IgD-negative memory B cell (primary cell): ENCODE measurements around the gene PEAK1. TPM values are rescaled to one million over a fixed set of nuclear protein-coding genes. Genes with fewer than 3 reads are reported as not detected.

Experiments used
- H3K27ac Mint-ChIP-seq, 3 donors: one replicate each; pipeline ENCODE4 v1.8.0; 2020 to 2022; ENCODE audit warnings: mild to moderate bottlenecking in 3 of 3, mixed read lengths in 3 of 3, moderate library complexity in 1 of 3
- H3K27me3 Mint-ChIP-seq: one replicate; pipeline ENCODE4 v1.8.0; 2021; ENCODE audit warnings: mixed read lengths
- H3K36me3 Mint-ChIP-seq: one replicate; pipeline ENCODE4 v1.8.0; 2020; ENCODE audit warnings: mild to moderate bottlenecking, mixed read lengths
- H3K4me1 Mint-ChIP-seq, 3 donors: one replicate each; pipeline ENCODE4 v1.8.0; 2020 to 2022; ENCODE audit warnings: mixed read lengths in 3 of 3, mild to moderate bottlenecking in 1 of 3
- H3K4me3 Mint-ChIP-seq, 4 donors: one replicate each; pipeline ENCODE4 v1.8.0; 2020 to 2022; ENCODE audit warnings: mild to moderate bottlenecking in 4 of 4, mixed read lengths in 4 of 4, moderate library complexity in 3 of 4
- H3K9me3 Mint-ChIP-seq, 3 donors: one replicate each; pipeline ENCODE4 v1.8.0; 2020 to 2021; ENCODE audit warnings: mixed read lengths in 3 of 3, mild to moderate bottlenecking in 1 of 3
- polyA plus RNA-seq: library from polyadenylated mRNA; unstranded; fragments of 300-500 nt; fragmentation: Illumina TruSeq; gene quantifications from one replicate; pipeline ENCODE4 v1.2.3, GENCODE V29; 2021

PEAK1 gene
- polyA plus RNA-seq, 1 donor from 2014 or later: 5.8 TPM

DNA sequence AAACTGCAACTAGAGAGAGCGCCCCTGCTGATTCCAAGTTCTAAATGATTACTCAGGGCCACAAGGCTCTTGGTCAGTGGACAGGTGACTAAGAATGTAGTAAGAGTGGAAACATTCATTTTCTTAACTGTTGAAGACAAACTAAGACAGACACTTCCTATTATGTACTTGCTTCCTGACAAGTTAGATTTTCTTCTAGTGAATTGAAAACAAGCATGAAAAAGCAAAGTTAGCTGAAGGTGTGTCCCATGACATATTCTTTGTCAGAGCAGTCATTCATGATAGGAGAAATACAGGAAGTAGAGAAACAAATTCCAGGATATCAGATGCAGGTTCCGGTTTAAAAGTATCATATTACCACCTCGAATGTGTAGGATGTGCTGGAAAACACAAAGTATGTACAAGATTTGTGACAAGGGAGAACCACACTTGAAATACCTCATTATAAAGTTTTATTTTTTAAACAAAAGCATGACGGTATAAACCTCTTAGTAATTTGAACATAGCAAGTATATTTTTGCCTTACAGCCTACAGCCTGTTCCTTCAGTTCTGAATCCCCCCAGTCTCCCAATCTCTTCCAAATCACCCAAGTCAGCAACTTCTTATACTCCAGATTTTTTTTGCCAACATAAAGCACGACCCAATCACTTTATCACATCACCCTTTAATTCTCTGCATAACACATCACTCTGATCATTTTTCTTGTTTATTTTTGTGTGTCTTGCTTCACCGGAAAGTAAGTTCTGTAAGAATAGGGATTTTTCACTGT lies 355.2 kb downstream of the PEAK1 start:
- Mint-ChIP-seq H3K27me3 (no peaks in the 10 kb centered on the region), H3K9me3 (no peaks in the 10 kb centered on the region), H3K4me3 (peak overlapping the region in 3 of 4 donors; percentile 36 to 72 (median 54)), H3K4me1 (peaks cover 56 to 68% (median 67%) of the 10 kb centered on the region in 3 donors), H3K27ac (no peak overlapping the region), H3K36me3 (peaks cover 4% of the 10 kb centered on the region)

- Mint-ChIP-seq H3K27me3 (no peaks in the 10 kb centered on the region), H3K27ac (no peak overlapping the region), H3K4me3 (peak overlapping the region in 2 of 4 donors; percentile 54 to 67), H3K9me3 (no peaks in the 10 kb centered on the region), H3K4me1 (peaks cover 57 to 70% (median 65%) of the 10 kb centered on the region in 3 donors), H3K36me3 (peaks cover 4% of the 10 kb centered on the region)
Measured at GRCh38 chr15:77064063-77064462, 355.8 kb downstream of the PEAK1 start.

DNA sequence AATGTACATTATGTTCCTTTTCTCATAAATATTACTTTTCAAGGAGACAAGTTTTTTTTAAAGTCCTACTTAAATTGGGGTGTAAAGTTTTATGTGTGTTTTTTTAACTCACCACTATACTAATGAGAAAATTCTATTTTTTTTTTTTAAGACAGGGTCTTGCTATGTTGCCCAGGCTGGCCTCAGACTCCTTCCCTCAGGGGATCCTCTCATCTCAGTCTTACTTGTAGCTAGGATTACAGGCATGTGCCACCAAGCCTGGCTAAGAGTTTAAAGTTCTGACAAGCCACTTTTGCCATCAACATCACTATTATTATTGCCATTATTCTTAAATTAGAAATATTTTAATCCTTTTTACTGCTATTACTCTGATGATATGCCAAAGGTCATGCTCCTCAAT lies 356.7 kb downstream of the PEAK1 start:
- peaks cover 4% of the 10 kb centered on the region for H3K36me3 Mint-ChIP-seq
- no peak overlapping the region for H3K27ac Mint-ChIP-seq
- H3K4me1 Mint-ChIP-seq: peaks cover 54 to 70% (median 66%) of the 10 kb centered on the region in 3 donors
- H3K27me3 Mint-ChIP-seq: no peaks in the 10 kb centered on the region
- no peaks in the 10 kb centered on the region for H3K9me3 Mint-ChIP-seq
- no peak overlapping the region for H3K4me3 Mint-ChIP-seq

GRCh38 chr15:77060546-77060945 lies 359.4 kb downstream of the PEAK1 start:
- peak overlapping the region in 2 of 4 donors; percentile 11 to 77 for H3K4me3 Mint-ChIP-seq
- H3K27me3 Mint-ChIP-seq: no peaks in the 10 kb centered on the region
- peaks cover 2% of the 10 kb centered on the region for H3K36me3 Mint-ChIP-seq
- H3K27ac Mint-ChIP-seq: peak overlapping the region in 1 of 3 donors; percentile 7
- H3K4me1 Mint-ChIP-seq: peaks cover 49 to 68% (median 59%) of the 10 kb centered on the region in 3 donors
- no peaks in the 10 kb centered on the region for H3K9me3 Mint-ChIP-seq

DNA sequence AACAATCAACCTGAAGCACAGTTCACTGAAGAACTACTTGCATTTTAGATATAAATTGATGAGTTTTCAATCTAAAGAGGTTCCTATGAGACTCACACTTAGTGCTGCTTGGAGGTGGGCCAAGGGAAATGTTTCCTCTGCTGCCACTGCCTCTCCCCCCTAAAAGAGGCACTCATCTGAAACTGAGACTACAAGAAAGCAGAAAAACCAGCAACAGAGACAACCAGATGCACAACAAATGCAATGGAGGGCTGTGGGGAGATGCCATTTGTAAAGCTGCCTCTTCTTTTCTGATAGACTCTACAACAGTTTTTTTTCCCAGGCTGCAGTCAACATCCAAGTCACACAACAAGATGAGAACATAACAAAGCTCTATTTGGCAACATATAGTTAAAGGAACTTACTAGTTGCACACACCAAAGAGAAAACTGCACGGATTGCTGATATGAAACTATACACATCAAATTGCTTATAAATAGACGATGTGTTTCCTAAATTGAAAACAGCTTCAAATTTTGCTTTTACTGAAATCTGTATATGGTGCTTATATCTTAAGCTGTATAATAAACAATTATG lies 360.0 kb downstream of the PEAK1 start:
- no peaks in the 10 kb centered on the region for H3K9me3 Mint-ChIP-seq
- peak overlapping the region in 3 of 4 donors; percentile 11 to 77 (median 77) for H3K4me3 Mint-ChIP-seq
- H3K36me3 Mint-ChIP-seq: peaks cover 2% of the 10 kb centered on the region
- no peaks in the 10 kb centered on the region for H3K27me3 Mint-ChIP-seq
- peak overlapping the region; percentile 6 to 63 (median 7) for H3K27ac Mint-ChIP-seq
- H3K4me1 Mint-ChIP-seq: peaks cover 46 to 70% (median 61%) of the 10 kb centered on the region in 3 donors

DNA sequence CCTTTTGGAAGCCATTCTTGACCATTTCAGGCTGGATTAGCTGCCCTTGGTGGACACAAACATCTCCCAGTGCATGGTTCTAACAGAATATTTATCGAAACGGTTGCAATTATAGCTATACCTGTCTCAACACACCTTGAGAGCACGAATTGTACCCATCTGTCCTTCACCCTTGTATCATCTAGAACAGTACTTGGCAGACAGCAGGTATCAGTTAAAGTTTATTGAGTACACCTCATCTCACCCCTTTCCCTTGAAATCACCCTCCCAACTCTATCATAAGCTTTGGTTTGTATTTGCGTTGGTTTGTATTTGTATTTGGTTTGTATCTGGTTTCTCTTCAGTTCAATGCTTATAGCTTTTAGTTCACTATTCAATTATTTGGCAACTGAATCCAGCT lies 361.4 kb downstream of the PEAK1 start:
- H3K4me3 Mint-ChIP-seq: peak overlapping the region in 2 of 4 donors; percentile 16 to 23
- peaks cover 40 to 64% (median 51%) of the 10 kb centered on the region in 3 donors for H3K4me1 Mint-ChIP-seq
- H3K27ac Mint-ChIP-seq: no peak overlapping the region
- H3K36me3 Mint-ChIP-seq: peaks cover 2% of the 10 kb centered on the region
- H3K9me3 Mint-ChIP-seq: no peaks in the 10 kb centered on the region
- no peaks in the 10 kb centered on the region for H3K27me3 Mint-ChIP-seq

- H3K4me1 Mint-ChIP-seq: peaks cover 37 to 64% (median 48%) of the 10 kb centered on the region in 3 donors
- H3K27me3 Mint-ChIP-seq: no peaks in the 10 kb centered on the region
- no peaks in the 10 kb centered on the region for H3K9me3 Mint-ChIP-seq
- H3K27ac Mint-ChIP-seq: no peak overlapping the region
- peak overlapping the region in 3 of 4 donors; percentile 3 to 46 (median 16) for H3K4me3 Mint-ChIP-seq
- H3K36me3 Mint-ChIP-seq: peaks cover 2% of the 10 kb centered on the region
Measured at GRCh38 chr15:77057685-77058084, 362.2 kb downstream of the PEAK1 start.

- H3K9me3 Mint-ChIP-seq: no peaks in the 10 kb centered on the region
- no peaks in the 10 kb centered on the region for H3K36me3 Mint-ChIP-seq
- no peak overlapping the region for H3K27ac Mint-ChIP-seq
- no peaks in the 10 kb centered on the region for H3K27me3 Mint-ChIP-seq
- H3K4me1 Mint-ChIP-seq: peaks cover 31 to 58% (median 43%) of the 10 kb centered on the region in 3 donors
- peak overlapping the region in 2 of 4 donors; percentile 3 to 16 for H3K4me3 Mint-ChIP-seq
Measured at GRCh38 chr15:77057072-77057471, 362.8 kb downstream of the PEAK1 start.

DNA sequence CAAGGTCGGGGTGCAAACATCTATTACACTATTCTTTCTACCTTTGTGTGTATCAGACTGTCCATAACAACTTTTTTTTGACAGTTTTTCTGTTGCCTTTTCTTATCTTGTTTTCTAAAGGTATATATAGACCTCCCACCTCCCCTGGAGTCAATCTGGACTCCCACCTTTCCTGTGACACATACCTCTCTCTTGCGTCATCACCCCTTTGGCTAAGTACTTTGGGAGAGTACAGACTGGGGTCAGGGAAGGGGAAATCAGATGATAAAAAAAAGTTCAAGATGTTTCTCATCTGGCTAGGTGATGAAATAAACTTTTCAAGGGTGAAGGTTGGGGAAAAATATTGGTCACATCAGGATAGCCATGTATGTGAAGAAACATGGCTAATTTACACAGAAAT lies 366.2 kb downstream of the PEAK1 start:
- peak overlapping the region in 1 of 4 donors; percentile 36 for H3K4me3 Mint-ChIP-seq
- no peaks in the 10 kb centered on the region for H3K36me3 Mint-ChIP-seq
- H3K4me1 Mint-ChIP-seq: peaks cover 13 to 38% (median 19%) of the 10 kb centered on the region in 3 donors
- H3K27ac Mint-ChIP-seq: peak overlapping the region in 1 of 3 donors; percentile 42
- H3K27me3 Mint-ChIP-seq: no peaks in the 10 kb centered on the region
- H3K9me3 Mint-ChIP-seq: no peaks in the 10 kb centered on the region

GRCh38 chr15:77052556-77052955 lies 367.3 kb downstream of the PEAK1 start:
- Mint-ChIP-seq H3K27ac (no peak overlapping the region), H3K4me3 (no peak overlapping the region), H3K36me3 (no peaks in the 10 kb centered on the region)

More at GRCh38 chr15:77052556-77052955, 367.3 kb downstream of the PEAK1 start:
- H3K9me3 Mint-ChIP-seq: no peaks in the 10 kb centered on the region
- peaks cover 4 to 28% (median 8%) of the 10 kb centered on the region in 3 donors for H3K4me1 Mint-ChIP-seq
- H3K27me3 Mint-ChIP-seq: no peaks in the 10 kb centered on the region

Other genes with a start within 250 kb of the PEAK1 start
- 34.2 TPM for gene HMG20A, start 784 bp upstream of the PEAK1 start, polyA plus RNA-seq
- not detected for gene LINGO1, start 212.8 kb upstream of the PEAK1 start, polyA plus RNA-seq